Progenitor cell of endocrine pancreas (in vitro differentiated cells): ENCODE data around the gene PARD6G. TPM values are rescaled to one million over a fixed set of nuclear protein-coding genes. Genes with fewer than 3 reads are reported as not detected.

ENCODE experiments used
- DNase-seq: peaks from one replicate; pipeline ENCODE4 v3.0.0; 2021; ENCODE audit warnings: low spot score; ENCODE audit not compliant: unreplicated experiment
- H3K27ac Mint-ChIP-seq: 2 replicates; pipeline ENCODE4 v1.8.0; 2021; ENCODE audit warnings: mild to moderate bottlenecking, moderate library complexity, mixed read lengths
- H3K27me3 Mint-ChIP-seq: 2 replicates; pipeline ENCODE4 v1.8.0; 2021; ENCODE audit warnings: mixed read lengths
- H3K36me3 Mint-ChIP-seq: 2 replicates; pipeline ENCODE4 v1.8.0; 2022; ENCODE audit warnings: mixed read lengths; ENCODE audit not compliant: insufficient read depth
- H3K4me1 Mint-ChIP-seq: 2 replicates; pipeline ENCODE4 v1.8.0; 2021; ENCODE audit warnings: low read depth, mixed read lengths
- H3K4me3 Mint-ChIP-seq: 2 replicates; pipeline ENCODE4 v1.8.0; 2021; ENCODE audit warnings: low read depth, mild to moderate bottlenecking, moderate library complexity, mixed read lengths
- H3K9me3 Mint-ChIP-seq: 2 replicates; pipeline ENCODE4 v1.8.0; 2021; ENCODE audit warnings: low read depth, mixed read lengths
- total RNA-seq: library from RNA; stranded (reverse); gene quantifications from 2 replicates; pipeline ENCODE4 v1.2.1, GENCODE V29; 2021
- TF ChIP-seq, protein P1 (sequence below): fragments of 200-600 bp; sonication (generic); IDR thresholded peaks from one replicate; pipeline ENCODE4 v1.5.0; 2021; ENCODE audit warnings: antibody characterized with exemption, mild to moderate bottlenecking; ENCODE audit not compliant: unreplicated experiment

PARD6G gene
- total RNA-seq, 1 donor from 2014 or later: 25.8 TPM

- Mint-ChIP-seq H3K4me1 (peaks cover 3% of the 10 kb centered on the region), H3K36me3 (peaks cover 1% of the 10 kb centered on the region), H3K9me3 (peaks cover 7% of the 10 kb centered on the region), H3K4me3 (no peak overlapping the region), H3K27ac (no peak overlapping the region), H3K27me3 (no peaks in the 10 kb centered on the region)
- TF ChIP-seq, protein P1, sequence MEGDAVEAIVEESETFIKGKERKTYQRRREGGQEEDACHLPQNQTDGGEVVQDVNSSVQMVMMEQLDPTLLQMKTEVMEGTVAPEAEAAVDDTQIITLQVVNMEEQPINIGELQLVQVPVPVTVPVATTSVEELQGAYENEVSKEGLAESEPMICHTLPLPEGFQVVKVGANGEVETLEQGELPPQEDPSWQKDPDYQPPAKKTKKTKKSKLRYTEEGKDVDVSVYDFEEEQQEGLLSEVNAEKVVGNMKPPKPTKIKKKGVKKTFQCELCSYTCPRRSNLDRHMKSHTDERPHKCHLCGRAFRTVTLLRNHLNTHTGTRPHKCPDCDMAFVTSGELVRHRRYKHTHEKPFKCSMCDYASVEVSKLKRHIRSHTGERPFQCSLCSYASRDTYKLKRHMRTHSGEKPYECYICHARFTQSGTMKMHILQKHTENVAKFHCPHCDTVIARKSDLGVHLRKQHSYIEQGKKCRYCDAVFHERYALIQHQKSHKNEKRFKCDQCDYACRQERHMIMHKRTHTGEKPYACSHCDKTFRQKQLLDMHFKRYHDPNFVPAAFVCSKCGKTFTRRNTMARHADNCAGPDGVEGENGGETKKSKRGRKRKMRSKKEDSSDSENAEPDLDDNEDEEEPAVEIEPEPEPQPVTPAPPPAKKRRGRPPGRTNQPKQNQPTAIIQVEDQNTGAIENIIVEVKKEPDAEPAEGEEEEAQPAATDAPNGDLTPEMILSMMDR: no peak
- DNase-seq: no peak
Observed at GRCh38 chr18:80232030-80232429, 15.3 kb downstream of the PARD6G start.

DNA sequence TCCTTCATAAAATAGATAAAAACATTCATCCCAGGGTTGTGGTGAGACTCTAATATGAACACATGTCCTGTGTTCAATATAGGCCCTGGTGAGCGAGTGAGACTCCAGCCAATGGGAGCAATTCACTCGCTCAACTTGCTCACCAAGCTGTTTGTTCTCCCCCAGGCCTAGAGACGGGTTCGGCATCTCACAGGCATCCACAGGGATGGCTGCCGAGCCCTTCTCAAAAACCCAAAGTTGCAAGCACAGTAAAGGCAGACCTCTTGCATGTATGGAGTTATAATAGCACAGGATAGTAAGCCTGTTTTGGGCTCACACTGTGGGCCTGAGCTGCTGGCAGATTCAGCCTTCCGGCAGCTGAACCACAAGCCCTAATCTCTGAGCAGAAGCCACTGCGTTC lies 15.7 kb downstream of the PARD6G start:
- DNase-seq: no peak
- H3K4me3 Mint-ChIP-seq: no peak overlapping the region
- H3K36me3 Mint-ChIP-seq: no peaks in the 10 kb centered on the region
- H3K9me3 Mint-ChIP-seq: peaks cover 7% of the 10 kb centered on the region
- TF ChIP-seq, protein P1: no peak
- H3K27ac Mint-ChIP-seq: no peak overlapping the region
- H3K27me3 Mint-ChIP-seq: no peaks in the 10 kb centered on the region
- H3K4me1 Mint-ChIP-seq: peaks cover 3% of the 10 kb centered on the region

GRCh38 chr18:80231151-80231550 lies 16.2 kb downstream of the PARD6G start:
- Mint-ChIP-seq H3K27ac (no peak overlapping the region), H3K4me3 (no peak overlapping the region), H3K4me1 (peaks cover 3% of the 10 kb centered on the region), H3K9me3 (peaks cover 3% of the 10 kb centered on the region), H3K27me3 (no peaks in the 10 kb centered on the region), H3K36me3 (no peaks in the 10 kb centered on the region)
- DNase-seq: no peak
- TF ChIP-seq, protein P1: no peak

DNA sequence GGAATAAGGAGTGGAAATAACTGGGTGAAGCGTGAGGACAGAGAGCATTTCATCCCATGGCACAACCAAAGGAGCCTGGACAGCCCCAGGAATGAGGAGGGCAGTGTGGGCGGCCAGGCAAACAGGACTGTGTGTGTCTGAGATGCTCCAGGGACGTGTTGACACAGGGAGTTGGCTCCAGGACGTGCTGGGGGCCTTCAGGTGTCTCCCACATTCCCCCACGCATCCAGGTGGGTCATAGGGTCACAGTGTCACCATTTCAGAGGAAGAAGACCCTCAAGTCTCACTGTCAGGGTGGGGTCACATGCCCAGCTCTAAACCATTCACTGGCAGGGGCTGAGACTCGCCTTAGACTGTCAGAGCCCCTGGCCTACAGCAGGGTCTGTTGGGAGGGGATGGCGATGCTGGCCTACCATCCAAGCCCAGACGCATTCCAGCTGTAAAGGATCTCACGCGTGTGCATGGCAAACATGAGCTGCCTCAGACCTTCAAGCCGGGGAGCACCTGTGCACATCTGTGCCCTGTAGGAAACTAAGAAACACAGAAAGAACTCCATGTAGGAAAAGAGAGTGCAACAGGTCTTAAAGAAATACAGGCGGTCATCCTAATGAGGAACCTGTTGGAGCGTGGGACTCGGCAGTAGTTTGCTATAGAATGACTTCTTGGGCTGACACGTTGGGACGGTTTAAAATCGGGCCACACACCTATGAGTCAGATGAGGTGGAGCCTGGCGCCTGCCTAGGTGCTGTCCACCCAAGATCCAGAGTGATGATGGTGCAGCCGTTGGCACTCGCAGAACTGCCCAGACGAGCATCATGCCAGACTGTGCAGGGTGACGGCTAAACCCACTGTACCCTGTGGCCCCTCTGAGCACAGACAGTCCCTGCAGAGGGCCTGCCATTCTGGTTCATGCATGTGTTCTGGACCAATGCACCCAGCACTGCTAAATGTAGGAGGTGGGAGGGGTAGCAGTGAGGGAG lies 17.3 kb downstream of the PARD6G start:
- Mint-ChIP-seq H3K27ac (no peak overlapping the region), H3K27me3 (no peaks in the 10 kb centered on the region), H3K9me3 (no peaks in the 10 kb centered on the region), H3K4me1 (peaks cover 3% of the 10 kb centered on the region), H3K4me3 (no peak overlapping the region), H3K36me3 (no peaks in the 10 kb centered on the region)
- DNase-seq: no peak
- TF ChIP-seq, protein P1: no peak

GRCh38 chr18:80229363-80229762 lies 18.0 kb downstream of the PARD6G start:
- Mint-ChIP-seq H3K27ac (no peak overlapping the region), H3K27me3 (no peaks in the 10 kb centered on the region), H3K36me3 (no peaks in the 10 kb centered on the region), H3K4me1 (peaks cover 3% of the 10 kb centered on the region), H3K4me3 (no peak overlapping the region), H3K9me3 (no peaks in the 10 kb centered on the region)
- no peak for DNase-seq
- TF ChIP-seq, protein P1: no peak
